Sigmoid colon (tissue), 7 donors: ENCODE data around the gene MAT2A. TPM values are rescaled to one million over a fixed set of nuclear protein-coding genes. Genes with fewer than 3 reads are reported as not detected.
A peak's percentile ranks its signal among the peaks of the same experiment; 100 is the strongest.

ENCODE experiments used
- DNase-seq: peaks from one replicate; pipeline ENCODE4 v3.0.0-alpha.2; 2019
- H3K27ac ChIP-seq, 4 donors: fragments of 200-600 bp; sonication (generic); one replicate each; pipeline ENCODE4 v1.5.1; 2016 to 2019; ENCODE audit warnings: mild to moderate bottlenecking in 1 of 4
- H3K27me3 ChIP-seq, 3 donors: fragments of 200-600 bp; sonication (generic); one replicate each; pipeline ENCODE4 v1.5.1; 2019; ENCODE audit warnings: mild to moderate bottlenecking in 1 of 3
- H3K36me3 ChIP-seq, 4 donors: fragments of 200-600 bp; sonication (generic); one replicate each; pipeline ENCODE4 v1.5.1; 2016 to 2019
- H3K4me1 ChIP-seq, 4 donors: fragments of 200-600 bp; sonication (generic); one replicate each; pipeline ENCODE4 v1.5.1; 2017 to 2019
- H3K4me3 ChIP-seq, 4 donors: fragments of 200-600 bp; sonication (generic); one replicate each; pipeline ENCODE4 v1.5.1; 2017 to 2019; ENCODE audit warnings: mild to moderate bottlenecking in 2 of 4, moderate library complexity in 1 of 4
- H3K9me3 ChIP-seq, 4 donors: fragments of 200-600 bp in 3 of 4; sonication (generic) in 3 of 4; one replicate each; pipeline versions ENCODE4 v1.5.1 to v1.6.1; 2013 to 2019
- EP300 ChIP-seq, 4 donors: sonication (generic); formaldehyde crosslinking; IDR thresholded peaks; one replicate each; pipeline ENCODE4 v1.6.1; 2017; ENCODE audit warnings: antibody characterized with exemption in 4 of 4
- POLR2A ChIP-seq, 2 donors: fragments of 450-650 bp; IDR thresholded peaks; one replicate each; pipeline ENCODE4 v1.6.1; 2016; ENCODE audit warnings: antibody characterized with exemption in 2 of 2, mild to moderate bottlenecking in 2 of 2, moderate library complexity in 2 of 2
- POLR2AphosphoS5 ChIP-seq, 4 donors: sonication (generic); formaldehyde crosslinking; IDR thresholded peaks; one replicate each; pipeline ENCODE4 v1.6.1; 2017; ENCODE audit warnings: antibody characterized with exemption in 4 of 4
- WGBS, 2 donors: extraction: QIAGEN DNeasy Blood & Tissue Kit; methylation state at CpG; one replicate each; pipeline ENCODE4 v1.1.7; 2013; 5-methylcytosine and 5-hydroxymethylcytosine counted together
- intact Hi-C: fragments of 100-400 bp; cut with DNase I; formaldehyde crosslinking; loops from one replicate; pipeline ENCODE4 v1.15.1; 2023
- polyA plus RNA-seq, 3 donors: library from polyadenylated mRNA; stranded (reverse); fragments of 200-250 nt; gene quantifications; one replicate each; pipeline ENCODE4 v1.2.3, GENCODE V29; 2013
- total RNA-seq, 4 donors: library from RNA; depleted of rRNA; stranded (reverse); fragments of >200 nt; gene quantifications; one replicate each; pipeline ENCODE4 v1.1.0, GENCODE V29; 2016
- TF ChIP-seq, protein P1 (sequence below), 4 experiments: fragments of 450-650 bp in 3 of 4; fragments of 200-600 bp in 1 of 4; IDR thresholded peaks; one replicate each; pipeline ENCODE4 v1.5.1; 2016 to 2019; ENCODE audit warnings: antibody characterized with exemption in 4 of 4, mild to moderate bottlenecking in 3 of 4, moderate library complexity in 2 of 4
- donor health status: healthy with polysubstance abuse.
- donor health status: Bipolar disorder and iron deficiency.
- donor health status: healthy.

MAT2A gene
- total and polyA plus RNA-seq, 7 donors, result 52.3 to 249 (median 139) TPM

GRCh38 chr2:85516653-85517389 lies 22.1 kb upstream of the MAT2A start:
- 13 to 45% methylated on average over 8 of the region's 8 CpGs for WGBS, 2 donors
- DNase-seq, result no peak
- no peak overlapping the region for H3K27ac ChIP-seq
- H3K9me3 ChIP-seq, result no peaks in the 10 kb centered on the region
- H3K36me3 ChIP-seq, result no peaks in the 10 kb centered on the region
- H3K4me1 ChIP-seq, result no peaks in the 10 kb centered on the region
- no peak for TF ChIP-seq POLR2A (IDR thresholded peaks at IDR 0.05)
- TF ChIP-seq POLR2AphosphoS5 (IDR thresholded peaks at IDR 0.05), result no peak
- TF ChIP-seq, protein P1, sequence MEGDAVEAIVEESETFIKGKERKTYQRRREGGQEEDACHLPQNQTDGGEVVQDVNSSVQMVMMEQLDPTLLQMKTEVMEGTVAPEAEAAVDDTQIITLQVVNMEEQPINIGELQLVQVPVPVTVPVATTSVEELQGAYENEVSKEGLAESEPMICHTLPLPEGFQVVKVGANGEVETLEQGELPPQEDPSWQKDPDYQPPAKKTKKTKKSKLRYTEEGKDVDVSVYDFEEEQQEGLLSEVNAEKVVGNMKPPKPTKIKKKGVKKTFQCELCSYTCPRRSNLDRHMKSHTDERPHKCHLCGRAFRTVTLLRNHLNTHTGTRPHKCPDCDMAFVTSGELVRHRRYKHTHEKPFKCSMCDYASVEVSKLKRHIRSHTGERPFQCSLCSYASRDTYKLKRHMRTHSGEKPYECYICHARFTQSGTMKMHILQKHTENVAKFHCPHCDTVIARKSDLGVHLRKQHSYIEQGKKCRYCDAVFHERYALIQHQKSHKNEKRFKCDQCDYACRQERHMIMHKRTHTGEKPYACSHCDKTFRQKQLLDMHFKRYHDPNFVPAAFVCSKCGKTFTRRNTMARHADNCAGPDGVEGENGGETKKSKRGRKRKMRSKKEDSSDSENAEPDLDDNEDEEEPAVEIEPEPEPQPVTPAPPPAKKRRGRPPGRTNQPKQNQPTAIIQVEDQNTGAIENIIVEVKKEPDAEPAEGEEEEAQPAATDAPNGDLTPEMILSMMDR (IDR thresholded peaks at IDR 0.05), result no peak
- TF ChIP-seq EP300 (IDR thresholded peaks at IDR 0.05), result no peak
- intact Hi-C loops, result no loop called here
- H3K4me3 ChIP-seq, result no peak overlapping the region
- H3K27me3 ChIP-seq, result no peaks in the 10 kb centered on the region

DNA sequence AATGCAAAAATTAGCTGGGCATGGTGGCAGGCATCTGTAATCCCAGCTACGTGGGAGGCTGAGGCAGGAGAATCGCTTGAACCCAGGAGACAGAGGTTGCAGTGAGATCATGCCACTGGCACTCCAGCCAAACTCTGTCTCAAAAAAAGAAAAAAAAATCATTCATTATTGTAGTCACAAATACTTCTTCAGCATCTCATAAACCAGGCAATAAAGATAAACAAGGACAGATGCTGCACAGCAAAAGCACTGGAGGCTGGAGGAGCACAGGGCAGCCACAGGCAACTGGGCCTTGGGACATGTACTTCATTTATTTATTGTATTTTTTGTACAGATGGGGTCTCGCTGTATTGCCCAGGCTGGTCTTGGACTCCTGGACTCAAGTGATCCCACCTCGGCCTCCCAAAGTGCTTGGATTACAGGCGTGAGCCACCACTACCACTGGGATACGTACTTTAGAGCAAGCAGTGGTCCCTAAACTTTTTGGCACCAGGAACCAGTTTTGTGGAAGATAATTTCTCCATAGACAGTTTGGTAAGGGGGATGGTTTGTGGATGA lies 16.8 kb upstream of the MAT2A start:
- no peak for TF ChIP-seq EP300 (IDR thresholded peaks at IDR 0.05)
- TF ChIP-seq POLR2A (IDR thresholded peaks at IDR 0.05), result no peak
- TF ChIP-seq, protein P1 (IDR thresholded peaks at IDR 0.05), result no peak
- TF ChIP-seq POLR2AphosphoS5 (IDR thresholded peaks at IDR 0.05), result no peak
- no peaks in the 10 kb centered on the region for H3K9me3 ChIP-seq
- 79 to 89% methylated on average over 6 of the region's 6 CpGs for WGBS, 2 donors
- H3K4me1 ChIP-seq, result peaks cover 0 to 22% (median 20%) of the 10 kb centered on the region in 4 donors
- H3K27ac ChIP-seq, result no peak overlapping the region
- H3K36me3 ChIP-seq, result no peaks in the 10 kb centered on the region
- H3K27me3 ChIP-seq, result no peaks in the 10 kb centered on the region
- no peak overlapping the region for H3K4me3 ChIP-seq
- DNase-seq, result no peak
- intact Hi-C loops, result loop anchor here (5.0 kb wide), 1 partner anchor 50 kb away; no protein-coding TSS in a partner anchor

- TF ChIP-seq POLR2AphosphoS5 (IDR thresholded peaks at IDR 0.05), result no peak
- Histone ChIP-seq H3K9me3 (no peaks in the 10 kb centered on the region), H3K4me1 (peaks cover 0 to 22% (median 20%) of the 10 kb centered on the region in 4 donors), H3K4me3 (no peak overlapping the region), H3K36me3 (no peaks in the 10 kb centered on the region), H3K27me3 (no peaks in the 10 kb centered on the region), H3K27ac (peak overlapping the region; percentile 67 to 75 (median 72))
- WGBS, 2 donors, result 40 to 71% methylated on average over 8 of the region's 8 CpGs
- intact Hi-C loops, result loop anchor here (5.0 kb wide), 1 partner anchor 51 kb away; no protein-coding TSS in a partner anchor
- no peak for DNase-seq
These were observed 15.7 kb upstream of the MAT2A start for GRCh38 chr2:85523062-85523902.

DNA sequence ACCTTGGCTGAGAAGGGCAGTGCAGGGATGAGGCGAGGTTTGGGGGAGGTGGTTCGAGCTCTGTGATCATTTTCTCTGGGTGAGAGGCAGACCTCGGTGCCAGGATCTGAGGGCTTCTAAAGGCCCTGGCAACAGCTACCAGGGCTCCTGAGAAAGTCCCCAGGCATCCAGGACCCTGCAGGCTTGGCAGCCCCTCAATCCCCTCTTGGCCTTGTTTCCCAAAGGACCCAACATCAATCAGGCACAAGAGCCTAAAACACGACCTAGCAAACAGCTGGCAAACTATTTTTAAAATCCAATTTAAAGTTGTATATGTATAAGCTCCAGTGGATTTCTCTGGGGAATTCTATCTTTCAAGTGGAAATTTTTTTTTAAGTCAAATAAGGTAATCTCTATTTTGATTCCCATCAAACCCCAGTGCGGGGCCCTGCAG lies 15.0 kb upstream of the MAT2A start:
- peak overlapping the region; percentile 67 to 75 (median 72) for H3K27ac ChIP-seq
- TF ChIP-seq POLR2AphosphoS5 (IDR thresholded peaks at IDR 0.05) (no peak), EP300 (IDR thresholded peaks at IDR 0.05) (no peak), POLR2A (IDR thresholded peaks at IDR 0.05) (no peak)
- TF ChIP-seq, protein P1 (IDR thresholded peaks at IDR 0.05), result no peak

More for the DNA sequence above, 15.0 kb upstream of the MAT2A start:
- 68 to 79% methylated on average over 5 of the region's 5 CpGs for WGBS, 2 donors
- intact Hi-C loops, result loop anchor here (5.0 kb wide), 1 partner anchor 52 kb away; no protein-coding TSS in a partner anchor
- DNase-seq, result no peak
- Histone ChIP-seq H3K4me3 (no peak overlapping the region), H3K9me3 (no peaks in the 10 kb centered on the region), H3K4me1 (peaks cover 0 to 22% (median 20%) of the 10 kb centered on the region in 4 donors), H3K36me3 (no peaks in the 10 kb centered on the region), H3K27me3 (no peaks in the 10 kb centered on the region)
